H9 (cell line): ENCODE results near the gene NR2F2. TPM values are rescaled to one million over a fixed set of nuclear protein-coding genes. Genes with fewer than 3 reads are reported as not detected.

ENCODE experiments used
- DNase-seq: peaks from one replicate; pipeline ENCODE4 v3.0.0-alpha.2; 2017
- H2AFZ ChIP-seq: one replicate; pipeline ENCODE4 v1.6.1; 2013; ENCODE audit warnings: mild to moderate bottlenecking, low read length, control low read depth, moderate library complexity
- H2AK5ac ChIP-seq: 2 replicates; pipeline ENCODE4 v1.6.1; 2013; ENCODE audit warnings: low read length, control low read depth, mixed read lengths; ENCODE audit not compliant: insufficient read length
- H2BK120ac ChIP-seq: one replicate; pipeline ENCODE4 v1.6.1; 2013; ENCODE audit warnings: low read depth, mild to moderate bottlenecking, low read length, control low read depth, inconsistent platforms; ENCODE audit not compliant: poor library complexity, severe bottlenecking
- H2BK12ac ChIP-seq: 2 replicates; pipeline ENCODE4 v1.6.1; 2013; ENCODE audit warnings: low read length, control low read depth, mixed read lengths, low read depth; ENCODE audit not compliant: insufficient read length
- H2BK15ac ChIP-seq: 2 replicates; pipeline ENCODE4 v1.6.1; 2013; ENCODE audit warnings: low read depth, low read length, control low read depth
- H2BK20ac ChIP-seq: one replicate; pipeline ENCODE4 v1.6.1; 2013; ENCODE audit warnings: low read depth, mild to moderate bottlenecking, low read length, control low read depth, inconsistent platforms; ENCODE audit not compliant: poor library complexity, severe bottlenecking
- H2BK5ac ChIP-seq: 2 replicates; pipeline ENCODE4 v1.6.1; 2013; ENCODE audit warnings: low read length, control low read depth, mixed read lengths; ENCODE audit not compliant: insufficient read length
- H3K14ac ChIP-seq: 2 replicates; pipeline ENCODE4 v1.6.1; 2013; ENCODE audit warnings: low read length, control low read depth; ENCODE audit not compliant: insufficient read depth
- H3K18ac ChIP-seq: 2 replicates; pipeline ENCODE4 v1.6.1; 2013; ENCODE audit warnings: low read depth, mild to moderate bottlenecking, mixed read lengths, low read length, control low read depth; ENCODE audit not compliant: insufficient read length
- H3K23ac ChIP-seq: 2 replicates; pipeline ENCODE4 v1.6.1; 2013; ENCODE audit warnings: low read length, control low read depth, mixed read lengths, low read depth; ENCODE audit not compliant: insufficient read length
- H3K23me2 ChIP-seq: 2 replicates; pipeline ENCODE4 v1.6.1; 2013; ENCODE audit warnings: low read depth, mild to moderate bottlenecking, mixed read lengths, low read length, control low read depth; ENCODE audit not compliant: insufficient read length, poor library complexity, severe bottlenecking
- H3K27ac ChIP-seq: 2 replicates; pipeline ENCODE4 v1.5.1; 2013; ENCODE audit warnings: low read length, control low read depth, mixed read lengths, low read depth; ENCODE audit not compliant: insufficient read length
- H3K27me3 ChIP-seq: 2 replicates; pipeline ENCODE4 v1.6.1; 2013; ENCODE audit warnings: low read length, control low read depth, inconsistent platforms; ENCODE audit not compliant: insufficient read depth
- H3K4ac ChIP-seq: 2 replicates; pipeline ENCODE4 v1.6.1; 2013; ENCODE audit warnings: low read depth, mild to moderate bottlenecking, control low read depth, inconsistent platforms, low read length, moderate library complexity
- H3K4me1 ChIP-seq: 2 replicates; pipeline ENCODE4 v1.6.1; 2013; ENCODE audit warnings: low read length, control low read depth, inconsistent platforms; ENCODE audit not compliant: insufficient read depth
- H3K4me2 ChIP-seq: 2 replicates; pipeline ENCODE4 v1.6.1; 2013; ENCODE audit warnings: low read length, control low read depth, mixed read lengths; ENCODE audit not compliant: insufficient read length, insufficient read depth
- H3K56ac ChIP-seq: 2 replicates; pipeline ENCODE4 v1.6.1; 2013; ENCODE audit warnings: low read depth, mild to moderate bottlenecking, mixed read lengths, low read length, control low read depth; ENCODE audit not compliant: insufficient read length
- H3K79me1 ChIP-seq: 2 replicates; pipeline ENCODE4 v1.6.1; 2013; ENCODE audit warnings: low read depth, mild to moderate bottlenecking, moderate library complexity, low read length, control low read depth, inconsistent platforms; ENCODE audit not compliant: insufficient read depth, poor library complexity, severe bottlenecking
- H3K79me2 ChIP-seq: 2 replicates; pipeline ENCODE4 v1.6.1; 2013; ENCODE audit warnings: low read length, control low read depth, inconsistent platforms; ENCODE audit not compliant: insufficient read depth
- H3K9ac ChIP-seq: 2 replicates; pipeline ENCODE4 v1.6.1; 2013; ENCODE audit warnings: low read length, control low read depth, mixed read lengths; ENCODE audit not compliant: insufficient read length; ENCODE audit errors: extremely low read depth
- H3K9me3 ChIP-seq: one replicate; pipeline ENCODE4 v1.6.1; 2013; ENCODE audit warnings: low read depth, low read length, inconsistent platforms; ENCODE audit not compliant: control insufficient read depth
- H3T11ph ChIP-seq: one replicate; pipeline ENCODE4 v1.6.1; 2013; ENCODE audit warnings: mild to moderate bottlenecking, low read length, control low read depth, inconsistent platforms
- H4K20me1 ChIP-seq: one replicate; pipeline ENCODE4 v1.6.1; 2013; ENCODE audit not compliant: control insufficient read depth, insufficient read length, insufficient read depth
- H4K5ac ChIP-seq: 2 replicates; pipeline ENCODE4 v1.6.1; 2013; ENCODE audit warnings: low read depth, mild to moderate bottlenecking, mixed read lengths, low read length, control low read depth; ENCODE audit not compliant: insufficient read length
- H4K8ac ChIP-seq: replicated peaks from 2 replicates; pipeline ENCODE4 v1.6.1; 2013; ENCODE audit warnings: low read length, control low read depth, mixed read lengths, low read depth; ENCODE audit not compliant: insufficient read length
- H4K91ac ChIP-seq: 2 replicates; pipeline ENCODE4 v1.6.1; 2013; ENCODE audit warnings: low read depth, mild to moderate bottlenecking, moderate library complexity, mixed read lengths, low read length, control low read depth; ENCODE audit not compliant: insufficient read length
- H3K27ac Mint-ChIP-seq, 3 experiments: 2 replicates in 2 of 3; 3 replicates in 1 of 3; pipeline ENCODE4 v1.8.0; 2020 to 2021; ENCODE audit warnings: mixed read lengths in 3 of 3, mild to moderate bottlenecking in 1 of 3, moderate library complexity in 1 of 3
- H3K27me3 Mint-ChIP-seq: 2 replicates; pipeline ENCODE4 v1.8.0; 2021; ENCODE audit warnings: low read depth, mild to moderate bottlenecking, moderate library complexity, mixed read lengths
- H3K36me3 Mint-ChIP-seq, 3 experiments: 2 replicates in 2 of 3; 3 replicates in 1 of 3; pipeline ENCODE4 v1.8.0; 2020 to 2021; ENCODE audit warnings: low read depth in 3 of 3, mixed read lengths in 3 of 3; ENCODE audit not compliant: insufficient read depth in 1 of 3
- H3K4me1 Mint-ChIP-seq, 2 experiments: 2 replicates each; pipeline ENCODE4 v1.8.0; 2020; ENCODE audit warnings: mixed read lengths in 2 of 2
- H3K4me3 Mint-ChIP-seq, 2 experiments: 2 replicates in 1 of 2; 3 replicates in 1 of 2; pipeline ENCODE4 v1.8.0; 2020 to 2021; ENCODE audit warnings: mild to moderate bottlenecking in 2 of 2, mixed read lengths in 2 of 2, moderate library complexity in 1 of 2
- H3K9me3 Mint-ChIP-seq, 2 experiments: 2 replicates in 1 of 2; 3 replicates in 1 of 2; pipeline ENCODE4 v1.8.0; 2020; ENCODE audit warnings: mild to moderate bottlenecking in 2 of 2, mixed read lengths in 2 of 2, moderate library complexity in 1 of 2
- CTCF ChIP-seq: fragments of 200-600 bp; sonication (generic); conservative IDR thresholded peaks from 3 replicates; pipeline ENCODE4 v1.8.0; 2021; ENCODE audit warnings: antibody characterized with exemption, mild to moderate bottlenecking
- WGBS: extraction: QIAGEN DNeasy Blood & Tissue Kit; methylation state at CpG from one replicate; pipeline ENCODE4 v1.1.7; 2013; ENCODE audit warnings: missing lambda C conversion rate, low lambda C conversion rate, mixed read lengths; ENCODE audit not compliant: insufficient read length; ENCODE audit errors: extremely low coverage; 5-methylcytosine and 5-hydroxymethylcytosine counted together
- total RNA-seq: library from RNA; stranded (reverse); gene quantifications from 2 replicates; pipeline ENCODE4 v1.2.1, GENCODE V29; 2021

Gene NR2F2
- total RNA-seq, 1 experiment from 2014 or later = 0.24 TPM

GRCh38 chr15:96304839-96305238 lies 25.7 kb upstream of the NR2F2 start:
- Histone ChIP-seq H3K23ac (no peak overlapping the region), H3K79me2 (no peaks in the 10 kb centered on the region), H3K79me1 (no peaks in the 10 kb centered on the region), H3K14ac (no peak overlapping the region), H3K4ac (no peak overlapping the region), H4K91ac (no peak overlapping the region), H2BK20ac (no peak overlapping the region), H3K9me3 (no peaks in the 10 kb centered on the region), H2BK12ac (no peak overlapping the region), H3K4me1 (no peaks in the 10 kb centered on the region), H3K56ac (no peak overlapping the region), H3T11ph (no peak overlapping the region), H3K23me2 (no peaks in the 10 kb centered on the region), H3K4me2 (no peak overlapping the region), H3K27ac (no peak overlapping the region), H2AK5ac (no peak overlapping the region), H3K27me3 (no peaks in the 10 kb centered on the region), H3K18ac (no peak overlapping the region), H4K5ac (no peak overlapping the region), H4K8ac (no peak overlapping the region), H4K20me1 (no peaks in the 10 kb centered on the region), H3K9ac (no peak overlapping the region), H2BK5ac (no peak overlapping the region), H2BK120ac (no peak overlapping the region), H2AFZ (no peak overlapping the region), H2BK15ac (no peak overlapping the region)
- Mint-ChIP-seq H3K27me3 (peaks cover 23% of the 10 kb centered on the region), H3K27ac (no peak overlapping the region), H3K36me3 (no peaks in the 10 kb centered on the region), H3K4me3 (no peak overlapping the region), H3K9me3 (peaks cover 0 to 1% of the 10 kb centered on the region in 2 experiments; a peak in 1 of 5 replicates), H3K4me1 (peaks cover 5 to 11% of the 10 kb centered on the region in 2 experiments)
- WGBS = no CpG with 5 or more reads among the region's 3 CpGs
- TF ChIP-seq CTCF = no peak
- no peak for DNase-seq
